ENCODE data around the gene UBE2I.
"Not testable (repeated sequence)": the region's sequence is repeated elsewhere in the genome, so short reads cannot be mapped to it uniquely, and the experiment has no call there.

UBE2I gene

GRCh38 chr16:1308977-1309885 lies at the start of gene UBE2I:
TSS of gene UBE2I (plus strand) at chr16:1309636. CDS start at chr16:1314031, 4,395 bp downstream.
- DNase-seq: peak; percentile 94

DNA sequence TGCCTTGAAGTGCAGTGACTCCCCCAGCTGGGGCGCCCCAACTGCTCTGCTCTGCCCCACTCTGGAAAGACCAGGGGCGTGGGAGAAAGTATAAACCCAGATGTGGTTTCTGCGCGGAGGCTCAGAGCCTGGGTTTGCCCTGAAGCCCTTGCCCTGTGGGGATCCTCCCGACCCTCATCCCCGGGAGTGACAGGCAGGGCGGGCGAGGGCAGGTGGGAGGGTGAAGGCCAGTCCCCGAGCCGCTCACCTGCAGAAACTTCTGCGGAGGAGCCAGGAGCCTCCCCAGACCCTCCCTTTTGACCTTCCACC lies 49.7 kb upstream of the UBE2I start:
- DNase-seq: no peak

DNA sequence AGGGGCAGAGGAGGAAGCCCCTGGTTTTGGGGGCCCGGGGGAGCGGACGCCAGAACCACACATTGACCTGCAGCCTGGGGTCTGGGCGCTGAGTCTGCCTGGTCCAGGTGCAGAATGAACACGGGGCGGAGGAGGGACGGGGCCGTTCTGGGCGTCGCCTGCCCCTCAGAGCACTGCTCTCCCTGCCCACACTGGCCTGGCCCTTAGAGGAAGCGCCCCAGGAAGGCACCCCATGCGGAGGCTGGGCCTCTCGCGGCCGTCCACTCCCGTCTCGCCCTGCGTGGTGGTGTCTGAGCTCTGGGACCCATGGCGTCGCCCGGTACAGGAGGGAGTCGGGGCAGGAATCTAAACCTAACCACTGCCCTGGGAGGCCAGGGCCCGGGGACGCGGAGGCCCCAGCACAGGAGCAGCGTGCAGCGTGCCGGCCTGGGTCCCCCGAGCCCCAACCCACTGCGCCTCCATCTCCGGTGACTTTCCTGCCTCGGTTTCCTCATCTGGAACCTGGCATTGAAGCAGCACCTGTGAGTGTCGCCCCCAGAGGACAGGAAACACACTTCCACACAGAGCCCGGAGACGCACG lies 49.2 kb upstream of the UBE2I start:
- no peak for DNase-seq

GRCh38 chr16:1261131-1261892 lies 48.1 kb upstream of the UBE2I start:
- no peak for DNase-seq

GRCh38 chr16:1262210-1262845 lies 47.1 kb upstream of the UBE2I start:
- DNase-seq: no peak

- no peak for DNase-seq
Observed at GRCh38 chr16:1262846-1263221, 46.6 kb upstream of the UBE2I start.

- DNase-seq: no peak
Observed at GRCh38 chr16:1263591-1264344, 45.7 kb upstream of the UBE2I start.

DNA sequence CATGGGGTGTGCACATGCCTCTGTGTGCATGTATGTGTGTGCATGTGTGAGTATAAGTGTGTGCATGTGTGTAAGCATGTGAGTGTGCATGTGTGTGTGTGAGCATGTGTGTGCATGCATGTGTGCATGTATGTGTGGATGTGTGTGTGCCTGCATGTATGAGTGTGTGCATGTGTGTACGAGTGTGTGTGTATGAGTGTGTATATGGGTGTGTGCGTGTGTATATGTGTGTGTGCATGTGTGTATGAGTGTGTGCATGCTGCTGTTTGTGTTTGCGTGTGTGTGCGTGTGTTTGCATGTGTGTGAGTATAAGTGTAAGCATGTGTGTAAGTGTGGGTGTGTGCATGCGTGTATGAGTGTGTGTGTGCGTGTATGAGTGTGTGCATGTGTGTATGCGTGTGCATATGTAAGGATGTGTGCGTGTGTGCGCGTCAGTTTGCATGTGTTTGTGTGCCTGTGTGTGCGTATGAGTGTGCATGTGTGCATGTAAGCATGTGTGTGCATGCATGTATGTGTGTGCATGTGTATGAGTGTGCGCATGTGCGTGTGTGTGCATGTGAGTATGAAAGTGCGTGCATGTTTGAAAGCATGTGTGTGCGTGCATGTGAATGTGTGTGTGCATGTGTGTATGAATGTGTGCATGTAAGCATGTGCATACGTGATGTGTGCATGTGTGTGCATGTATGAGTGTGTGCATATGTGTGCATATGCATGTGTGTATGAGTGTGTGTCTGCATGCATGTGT lies 44.9 kb upstream of the UBE2I start:
- no peak for DNase-seq

GRCh38 chr16:1265090-1265630 lies 44.3 kb upstream of the UBE2I start:
- DNase-seq: no peak

- DNase-seq: no peak
Observed at GRCh38 chr16:1265826-1266225, 43.6 kb upstream of the UBE2I start.

- not testable (repeated sequence) for DNase-seq
Observed at GRCh38 chr16:1269418-1269817, 40.0 kb upstream of the UBE2I start.

GRCh38 chr16:1271380-1271723 lies 38.1 kb upstream of the UBE2I start:
- DNase-seq: no peak

DNA sequence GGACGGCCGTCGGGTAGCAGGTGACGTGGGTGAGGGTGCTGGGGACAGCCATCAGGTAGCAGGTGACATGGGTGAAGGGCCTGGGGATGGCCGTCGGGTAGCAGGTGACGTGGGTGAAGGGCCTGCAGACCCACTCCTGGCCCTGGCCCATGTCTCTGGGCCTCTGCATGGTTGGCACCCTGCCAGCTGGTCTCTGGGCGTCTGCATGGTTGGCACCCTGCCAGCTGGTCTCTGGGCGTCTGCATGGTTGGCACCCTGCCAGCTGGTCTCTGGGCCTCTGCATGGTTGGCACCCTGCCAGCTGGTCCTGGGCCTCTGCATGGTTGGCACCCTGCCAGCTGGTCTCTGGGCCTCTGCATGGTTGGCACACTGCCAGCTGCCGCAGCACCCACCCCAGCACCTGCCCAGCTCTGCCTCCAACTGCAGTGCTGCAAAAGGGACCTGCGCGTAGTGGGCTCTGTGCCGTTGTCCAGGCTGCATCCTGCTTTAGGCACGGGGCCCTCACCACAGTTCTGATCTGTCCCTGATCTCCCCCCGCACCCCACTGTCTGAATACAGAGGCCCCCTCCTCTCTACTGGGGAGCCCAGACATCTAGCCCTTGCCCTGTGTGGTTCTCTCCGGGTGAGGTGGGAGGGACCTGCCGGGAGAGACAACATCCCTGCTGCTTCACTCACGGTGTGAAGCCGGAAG lies 37.6 kb upstream of the UBE2I start:
- DNase-seq: peak; percentile 91

GRCh38 chr16:1272453-1273198 lies 36.8 kb upstream of the UBE2I start:
- DNase-seq: no peak

DNA sequence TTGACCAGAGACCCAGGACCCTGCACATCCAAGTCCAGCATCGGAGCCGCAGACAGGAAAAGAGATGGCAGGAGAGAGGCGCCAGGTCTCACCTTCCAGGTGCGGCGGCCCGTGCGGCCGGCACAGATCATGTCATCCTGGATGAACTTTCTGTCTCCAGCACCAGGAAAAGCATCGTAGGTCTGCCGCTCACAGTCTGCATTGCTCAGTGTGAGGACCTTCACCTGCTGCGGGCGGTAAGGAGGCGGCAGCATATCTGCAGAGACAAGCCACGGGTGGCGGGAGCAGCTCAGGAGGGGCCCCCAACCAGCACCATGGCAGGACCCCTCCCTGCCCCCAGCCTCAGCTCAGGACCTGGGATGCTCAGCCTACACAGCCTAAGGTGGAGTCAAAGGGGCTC lies 35.6 kb upstream of the UBE2I start:
- no peak for DNase-seq

- no peak for DNase-seq
Observed at GRCh38 chr16:1274767-1275166, 34.7 kb upstream of the UBE2I start.

DNA sequence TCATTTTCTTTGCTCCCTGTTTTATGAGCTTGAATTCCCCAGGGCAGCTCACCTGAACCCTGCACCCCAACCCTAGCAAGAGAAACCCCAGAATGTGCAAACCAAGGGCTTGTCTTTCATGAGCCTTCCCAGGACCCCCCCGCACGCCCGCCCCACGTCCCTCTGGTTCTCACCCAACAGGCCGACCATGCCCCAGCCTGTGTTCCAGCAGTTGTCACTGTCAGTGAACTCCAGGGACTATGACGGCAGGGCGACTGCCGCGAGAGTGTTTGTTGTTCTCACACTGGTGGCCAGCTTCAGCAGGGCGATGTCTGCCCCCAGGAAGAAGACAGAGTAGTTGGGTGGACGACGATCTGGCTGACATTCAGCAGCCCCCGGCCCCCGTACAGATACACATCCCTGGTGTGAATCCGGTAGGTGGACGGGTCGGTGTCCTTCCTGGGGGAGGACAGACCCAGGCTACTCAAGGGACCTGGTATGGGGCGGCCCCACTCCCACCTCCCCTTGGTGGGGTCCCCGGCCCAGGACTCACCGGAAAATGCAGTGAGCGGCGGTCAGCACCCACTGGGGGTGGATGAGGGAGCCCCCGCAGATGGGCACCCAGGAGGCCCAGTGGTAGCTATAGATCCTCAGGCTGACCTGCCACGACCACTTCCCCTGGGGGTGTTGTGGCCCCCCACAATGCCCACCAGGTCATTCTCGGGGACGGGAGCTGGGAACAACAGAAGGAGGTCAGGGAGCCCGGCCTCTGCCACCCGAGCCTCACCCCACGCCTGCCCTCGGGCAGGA lies 33.5 kb upstream of the UBE2I start:
- DNase-seq: no peak

DNA sequence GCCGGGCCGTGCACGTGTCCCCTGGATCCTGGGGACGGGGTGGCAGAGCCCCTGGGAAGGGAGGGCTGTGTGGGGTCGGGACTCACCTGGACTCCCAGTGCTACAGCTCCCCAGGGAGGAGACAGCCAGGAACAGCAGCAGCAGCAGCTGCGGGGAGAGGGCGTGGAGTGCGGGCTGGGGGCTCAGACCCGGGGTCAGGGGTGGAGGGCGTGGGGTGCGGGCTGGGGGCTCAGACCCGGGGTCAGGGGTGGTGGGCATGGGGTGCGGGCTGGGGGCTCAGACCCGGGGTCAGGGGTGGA lies 32.9 kb upstream of the UBE2I start:
- DNase-seq: no peak

- no peak for DNase-seq
Observed at GRCh38 chr16:1277151-1277598, 32.3 kb upstream of the UBE2I start.
